GM23248 (cell line): ENCODE results near the gene MRM2. TPM values are rescaled to one million over a fixed set of nuclear protein-coding genes. Genes with fewer than 3 reads are reported as not detected.
A peak's percentile ranks its signal among the peaks of the same experiment; 100 is the strongest.

Experiments used
- DNase-seq: peaks from one replicate; pipeline ENCODE4 v3.0.0-alpha.2; 2015
- H2AFZ ChIP-seq: fragments of 200-600 bp; sonication (generic); 2 replicates; pipeline ENCODE4 v1.6.1; 2016; ENCODE audit warnings: antibody characterized with exemption
- H3F3A ChIP-seq: fragments of 200-600 bp; sonication (generic); 2 replicates; pipeline ENCODE4 v1.6.1; 2016; ENCODE audit warnings: mild to moderate bottlenecking, antibody characterized with exemption, mixed run types; ENCODE audit not compliant: insufficient read depth
- H3K27ac ChIP-seq: fragments of 200-600 bp; sonication (generic); 2 replicates; pipeline ENCODE4 v1.5.1; 2016; ENCODE audit warnings: mild to moderate bottlenecking
- H3K27me3 ChIP-seq: fragments of 200-600 bp; sonication (generic); replicated peaks from 2 replicates; pipeline ENCODE4 v1.6.1; 2016; ENCODE audit warnings: mild to moderate bottlenecking; ENCODE audit not compliant: insufficient read depth
- H3K36me3 ChIP-seq: fragments of 200-600 bp; sonication (generic); 2 replicates; pipeline ENCODE4 v1.6.1; 2016; ENCODE audit warnings: low read depth, mild to moderate bottlenecking
- H3K4me1 ChIP-seq: fragments of 200-600 bp; sonication (generic); 2 replicates; pipeline ENCODE4 v1.6.1; 2016; ENCODE audit warnings: mild to moderate bottlenecking; ENCODE audit not compliant: insufficient read depth
- H3K4me2 ChIP-seq: fragments of 200-600 bp; sonication (generic); one replicate; pipeline ENCODE4 v1.6.1; 2016; ENCODE audit warnings: mild to moderate bottlenecking; ENCODE audit not compliant: unreplicated experiment
- H3K4me3 ChIP-seq: fragments of 200-600 bp; sonication (generic); 2 replicates; pipeline ENCODE4 v1.5.1; 2016; ENCODE audit warnings: mild to moderate bottlenecking
- H3K79me2 ChIP-seq: fragments of 200-600 bp; sonication (generic); 2 replicates; pipeline ENCODE4 v1.6.1; 2016; ENCODE audit warnings: mild to moderate bottlenecking; ENCODE audit not compliant: insufficient read depth
- H3K9ac ChIP-seq: fragments of 200-600 bp; sonication (generic); 2 replicates; pipeline ENCODE4 v1.6.1; 2016; ENCODE audit warnings: mild to moderate bottlenecking
- H3K9me2 ChIP-seq: fragments of 200-600 bp; sonication (generic); 2 replicates; pipeline ENCODE4 v1.6.1; 2016; ENCODE audit warnings: mixed run types, mild to moderate bottlenecking, moderate library complexity; ENCODE audit not compliant: insufficient read depth
- H3K9me3 ChIP-seq: fragments of 200-600 bp; sonication (generic); one replicate; pipeline ENCODE4 v1.6.1; 2017; ENCODE audit warnings: low read depth
- H4K20me1 ChIP-seq: fragments of 200-600 bp; sonication (generic); 2 replicates; pipeline ENCODE4 v1.6.0; 2016; ENCODE audit not compliant: insufficient read depth
- EZH2 ChIP-seq: fragments of 200-600 bp; sonication (generic); IDR thresholded peaks from 2 replicates; pipeline ENCODE4 v1.6.1; 2018; ENCODE audit warnings: antibody characterized with exemption, mild to moderate bottlenecking; ENCODE audit not compliant: insufficient read depth, poor library complexity, severe bottlenecking
- EZH2phosphoT487 ChIP-seq: fragments of 200-600 bp; sonication (generic); IDR thresholded peaks from 2 replicates; pipeline ENCODE4 v1.6.1; 2018; ENCODE audit warnings: antibody characterized with exemption, moderate library complexity, mild to moderate bottlenecking, low read depth; ENCODE audit not compliant: insufficient read depth
- WGBS, 2 experiments: methylation state at CpG; one replicate each; pipeline ENCODE4 v1.1.6; 2015 to 2017; ENCODE audit warnings: low lambda C conversion rate in 2 of 2, low coverage in 1 of 2; ENCODE audit errors: missing lambda C conversion rate in 2 of 2; 5-methylcytosine and 5-hydroxymethylcytosine counted together
- in situ Hi-C: fragments of 300-500 bp; cut with MboI; formaldehyde crosslinking; loops from 2 replicates; pipeline ENCODE4 v1.15.0; 2020
- polyA plus RNA-seq: library from polyadenylated mRNA; unstranded; fragments of >200 nt; fragmentation: Nextera tagmentation; extraction: Ambion mirVana; gene quantifications from 2 replicates; pipeline ENCODE4 v1.2.1, GENCODE V29; 2016
- total RNA-seq: library from RNA; depleted of rRNA; stranded (reverse); fragments of >200 nt; shearing (Covaris generic); gene quantifications from 2 replicates; pipeline ENCODE4 v1.2.3, GENCODE V29; 2014

Gene MRM2
- total and polyA plus RNA-seq, 2 experiments from 2014 or later = 20.8 to 42.2 TPM

DNA sequence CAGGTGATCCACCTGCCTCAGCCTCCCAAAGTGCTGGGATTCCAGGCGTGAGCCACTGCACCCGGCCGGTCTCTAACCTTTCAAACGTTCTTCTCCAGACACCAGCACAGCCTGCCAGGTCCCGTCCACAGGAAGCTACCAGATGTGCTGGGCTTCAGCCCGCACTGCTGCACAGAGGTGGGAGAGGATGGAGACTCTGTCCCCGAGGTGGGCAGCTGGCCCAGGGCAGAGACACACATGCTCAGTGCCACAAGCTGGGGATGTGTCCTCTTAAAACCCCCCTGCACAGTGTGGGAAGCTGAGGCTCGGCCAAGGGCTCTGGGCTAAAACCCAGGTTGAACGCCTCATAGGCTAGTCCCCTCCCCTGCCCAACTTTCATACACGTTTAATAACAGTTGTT lies 9.4 kb upstream of the MRM2 start:
- no peak for DNase-seq
- in situ Hi-C loops = no loop called here
- Histone ChIP-seq H3K27ac (no peak overlapping the region), H3K4me1 (peaks cover 27% of the 10 kb centered on the region), H2AFZ (no peak overlapping the region), H3F3A (peaks cover 25% of the 10 kb centered on the region), H3K4me3 (no peak overlapping the region), H3K36me3 (no peaks in the 10 kb centered on the region), H3K4me2 (no peak overlapping the region), H3K79me2 (0 out of 2 replicates have a peak, but pooled peaks cover 10% of the 10 kb centered on the region), H3K9me2 (no peaks in the 10 kb centered on the region), H4K20me1 (no peaks in the 10 kb centered on the region), H3K9ac (no peak overlapping the region), H3K9me3 (no peaks in the 10 kb centered on the region), H3K27me3 (no peaks in the 10 kb centered on the region)
- TF ChIP-seq EZH2phosphoT487 (no peak), EZH2 (no peak)
- 49 to 54% methylated on average over 9 to 10 of the region's 10 CpGs for WGBS, 2 experiments

GRCh38 chr7:2249744-2250323 lies 7.8 kb upstream of the MRM2 start:
- peak overlapping the region; percentile 54; the same call in 1 of the 2 replicates for H2AFZ ChIP-seq
- H3K9me3 ChIP-seq = no peaks in the 10 kb centered on the region
- H3K4me1 ChIP-seq = peaks cover 27% of the 10 kb centered on the region
- peaks cover 25% of the 10 kb centered on the region for H3F3A ChIP-seq
- no peaks in the 10 kb centered on the region for H3K36me3 ChIP-seq
- H3K9ac ChIP-seq = peak overlapping the region; percentile 92
- 0 out of 2 replicates have a peak, but pooled peaks cover 10% of the 10 kb centered on the region for H3K79me2 ChIP-seq
- no peak for TF ChIP-seq EZH2phosphoT487
- no peak for TF ChIP-seq EZH2
- H3K27ac ChIP-seq = peak overlapping the region; percentile 99
- DNase-seq = no peak
- WGBS, 2 experiments = 77 to 81% methylated on average over 23 to 26 of the region's 27 CpGs
- peak overlapping the region; percentile 57 for H3K4me3 ChIP-seq
- no peaks in the 10 kb centered on the region for H4K20me1 ChIP-seq
- H3K27me3 ChIP-seq = no peaks in the 10 kb centered on the region
- H3K9me2 ChIP-seq = no peaks in the 10 kb centered on the region
- peak overlapping the region; percentile 78 for H3K4me2 ChIP-seq
- in situ Hi-C loops = loop anchor here (10.0 kb wide), 1 partner anchor 95 kb away; no protein-coding TSS in a partner anchor

DNA sequence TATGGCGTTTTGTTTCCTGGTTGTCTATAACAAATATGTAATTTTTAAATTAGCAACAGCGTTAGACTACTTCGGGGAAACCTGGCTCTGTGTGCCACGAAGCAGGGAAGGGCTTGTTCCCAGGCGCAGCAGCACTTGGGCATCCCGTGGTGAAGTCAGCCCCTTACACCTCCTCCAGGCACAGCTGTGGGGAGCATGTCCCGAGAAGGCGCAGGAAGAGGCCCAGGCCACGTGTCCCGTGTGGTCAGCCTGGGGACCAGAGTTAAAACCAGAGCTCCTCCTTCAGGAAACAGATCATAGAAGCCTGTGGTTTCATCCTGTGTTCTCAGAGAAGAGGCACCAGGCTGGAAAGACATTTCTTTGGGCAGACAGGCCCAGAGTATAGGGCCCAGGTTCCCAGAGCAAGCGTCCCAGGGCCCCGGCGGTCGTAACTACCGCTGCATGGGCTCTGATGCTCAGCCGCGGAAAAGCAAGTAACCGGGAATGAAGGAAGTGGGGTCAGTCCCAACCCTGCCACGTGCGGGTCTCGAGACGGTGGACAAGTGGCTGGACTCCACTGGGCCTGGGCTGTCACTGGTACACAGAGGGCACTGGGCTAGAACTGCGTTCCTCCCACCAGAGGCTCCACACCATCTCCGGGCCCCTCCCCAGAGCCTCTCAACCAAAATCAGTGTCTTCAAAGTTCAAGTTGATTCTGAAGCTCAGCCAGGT lies 7.1 kb upstream of the MRM2 start:
- H3K4me3 ChIP-seq = peak overlapping the region; percentile 57
- H3K79me2 ChIP-seq = 0 out of 2 replicates have a peak, but pooled peaks cover 10% of the 10 kb centered on the region
- no peaks in the 10 kb centered on the region for H3K9me2 ChIP-seq
- peaks cover 27% of the 10 kb centered on the region for H3K4me1 ChIP-seq
- peak overlapping the region; percentile 92 for H3K9ac ChIP-seq
- H3K4me2 ChIP-seq = peak overlapping the region; percentile 78
- in situ Hi-C loops = loop anchor here (10.0 kb wide), 1 partner anchor 96 kb away; no protein-coding TSS in a partner anchor
- DNase-seq = peak; percentile 98
- WGBS, 2 experiments = 4% methylated on average over 22 to 24 of the region's 24 CpGs
- H3F3A ChIP-seq = peaks cover 25% of the 10 kb centered on the region
- TF ChIP-seq EZH2 (no peak), EZH2phosphoT487 (no peak)
- no peaks in the 10 kb centered on the region for H3K36me3 ChIP-seq
- H4K20me1 ChIP-seq = no peaks in the 10 kb centered on the region
- no peaks in the 10 kb centered on the region for H3K27me3 ChIP-seq
- H3K27ac ChIP-seq = peak overlapping the region; percentile 99
- H3K9me3 ChIP-seq = no peaks in the 10 kb centered on the region
- peak overlapping the region; percentile 54 for H2AFZ ChIP-seq

- H3K9me2 ChIP-seq = no peaks in the 10 kb centered on the region
- H3K9me3 ChIP-seq = no peaks in the 10 kb centered on the region
- peak; percentile 62 for DNase-seq
- H3F3A ChIP-seq = peaks cover 25% of the 10 kb centered on the region
- TF ChIP-seq EZH2 = no peak
- TF ChIP-seq EZH2phosphoT487 = no peak
- no peaks in the 10 kb centered on the region for H3K36me3 ChIP-seq
- H3K27me3 ChIP-seq = no peaks in the 10 kb centered on the region
- H3K27ac ChIP-seq = peak overlapping the region; percentile 99
- 0 out of 2 replicates have a peak, but pooled peaks cover 10% of the 10 kb centered on the region for H3K79me2 ChIP-seq
- H3K4me1 ChIP-seq = peaks cover 27% of the 10 kb centered on the region
- H2AFZ ChIP-seq = peak overlapping the region; percentile 79
- H3K4me2 ChIP-seq = peak overlapping the region; percentile 75
- H3K4me3 ChIP-seq = peak overlapping the region; percentile 20
- in situ Hi-C loops = loop anchor here (10.0 kb wide), 1 partner anchor 97 kb away; no protein-coding TSS in a partner anchor
- H3K9ac ChIP-seq = peak overlapping the region; percentile 92
- no peaks in the 10 kb centered on the region for H4K20me1 ChIP-seq
- 23 to 27% methylated on average over 35 to 36 of the region's 36 CpGs for WGBS, 2 experiments
Observed at GRCh38 chr7:2247141-2247995, 5.4 kb upstream of the MRM2 start.
